Activated effector memory CD4-positive, alpha-beta T cell treated with Interleukin-2 at 50 U/mL for 16 hours (primary cell): ENCODE results near the gene CDC6.

Source experiments
- DNase-seq: peaks from one replicate; pipeline ENCODE4 v3.0.0-alpha.2; 2020

CDC6 gene

GRCh38 chr17:40342504-40343218 is 55.0 kb downstream of the CDC6 start:
- DNase-seq: no peak

DNA sequence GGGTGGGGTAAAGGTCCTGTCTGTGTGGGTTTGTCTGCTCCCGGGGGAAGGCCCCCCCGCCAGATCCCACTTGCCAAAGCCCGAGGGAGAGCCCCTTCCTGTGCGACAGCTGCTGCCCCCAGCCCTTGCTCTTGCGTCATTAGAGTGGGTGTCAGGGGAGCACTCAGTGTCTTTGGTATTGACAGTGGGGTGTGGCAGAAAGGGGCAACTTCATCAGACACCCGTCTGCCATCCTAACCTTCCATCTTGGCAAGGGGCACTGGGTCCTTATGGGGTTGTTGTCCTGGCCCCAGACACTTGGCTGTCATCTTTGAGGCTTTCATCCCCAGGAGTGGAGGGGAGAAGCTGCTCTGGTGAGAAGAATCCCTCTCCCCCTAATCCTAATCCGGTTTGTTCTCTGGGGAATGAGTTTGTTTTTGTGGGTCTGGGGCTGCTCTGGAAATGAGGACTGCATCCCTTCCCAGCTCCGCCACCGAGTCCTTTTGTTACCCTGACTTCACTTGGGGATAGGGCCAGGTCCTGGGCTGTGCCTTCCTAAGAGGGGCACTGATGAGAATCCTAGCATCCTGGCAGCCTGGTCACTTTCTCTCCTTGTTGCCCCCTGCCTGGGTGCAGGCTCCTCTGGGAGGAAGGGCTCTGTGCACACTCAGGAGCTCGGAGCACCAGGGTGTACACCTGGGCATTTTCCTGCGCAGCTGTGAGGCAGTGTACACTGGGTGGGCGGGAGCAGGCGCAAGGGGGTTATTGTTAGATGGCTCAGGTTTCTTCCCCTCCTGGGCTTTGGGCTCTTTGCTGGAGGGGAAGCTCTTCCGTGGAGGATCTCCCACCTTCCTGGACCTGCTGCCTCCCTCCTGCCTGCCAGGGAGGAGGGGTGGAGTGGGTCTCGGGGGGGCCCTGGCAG is 55.8 kb downstream of the CDC6 start:
- no peak for DNase-seq

DNA sequence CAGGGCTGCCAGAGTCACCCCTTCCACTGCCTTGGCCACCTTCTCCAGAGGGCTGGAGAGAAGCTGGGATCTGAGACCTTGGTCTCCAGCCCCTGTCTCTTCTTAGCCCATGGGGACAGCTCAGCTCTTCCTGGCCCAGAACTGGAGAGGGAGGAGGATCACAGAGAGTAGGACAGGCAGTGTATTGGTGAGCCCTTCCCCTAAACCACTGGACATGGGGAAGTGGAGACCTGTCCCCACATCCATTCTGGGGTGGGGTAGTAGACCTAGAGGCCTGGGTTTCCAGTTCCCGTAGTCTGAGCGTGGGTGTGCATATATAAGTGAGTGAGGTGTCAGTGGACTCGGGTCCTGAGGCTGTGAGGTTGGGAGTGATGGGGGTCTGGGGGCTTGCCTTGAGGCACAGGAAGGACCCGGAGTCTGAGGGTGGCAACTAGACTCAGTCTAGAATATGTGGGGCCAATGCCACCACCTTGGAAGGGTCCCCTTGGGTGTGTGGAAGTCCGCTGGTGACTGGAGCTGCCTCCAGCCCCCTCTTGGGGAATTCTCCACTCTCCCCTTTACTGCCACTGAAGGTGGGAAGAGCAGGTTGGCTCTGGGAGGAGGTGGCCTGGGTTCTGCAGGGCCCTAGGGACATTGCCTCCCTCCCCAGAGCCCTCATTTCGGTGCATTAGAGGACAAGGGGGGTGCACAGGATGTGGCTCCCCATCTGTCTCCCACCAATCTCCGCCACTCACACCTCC is 56.9 kb downstream of the CDC6 start:
- DNase-seq: no peak

DNA sequence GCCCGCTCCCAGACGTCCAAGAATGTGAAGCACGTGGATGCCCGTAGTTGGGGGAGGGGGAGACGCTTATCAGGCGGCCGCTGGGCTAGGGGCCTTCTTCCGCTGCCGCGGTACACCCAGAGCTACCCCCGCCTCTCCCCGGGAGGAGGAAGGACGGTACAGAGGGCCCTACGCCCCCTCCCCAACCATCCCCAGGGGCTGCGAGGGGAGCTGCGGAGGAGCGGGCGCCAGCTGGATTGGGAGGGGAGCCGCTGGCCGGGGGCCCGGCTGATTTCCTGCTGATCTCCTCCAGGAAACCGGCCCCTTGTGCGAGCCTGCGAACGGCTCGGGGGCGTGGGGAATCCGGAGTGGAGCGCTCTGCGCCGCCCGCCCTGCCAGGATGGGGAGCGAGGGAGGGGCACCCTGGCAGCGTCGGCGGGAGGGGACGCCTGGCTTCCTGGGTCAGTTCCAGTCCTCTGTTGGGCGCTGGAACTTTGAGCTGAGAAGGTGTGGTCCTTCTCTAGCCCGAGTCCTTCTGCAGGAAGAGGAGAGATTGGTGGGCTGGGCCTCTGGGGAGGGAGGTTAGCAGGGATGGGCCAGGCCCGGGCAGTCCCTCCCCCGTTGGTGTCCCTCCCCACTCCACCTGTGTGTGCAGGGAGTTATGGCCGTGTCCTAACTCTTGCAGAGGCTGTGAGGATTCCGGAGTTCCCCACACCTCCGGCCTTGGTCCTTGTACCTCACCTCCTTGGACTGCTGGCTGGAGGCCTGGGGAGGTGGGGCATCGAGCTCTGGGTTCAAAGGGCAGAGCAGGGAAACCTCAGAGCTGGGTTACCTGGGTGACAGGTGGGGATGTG is 57.7 kb downstream of the CDC6 start:
- DNase-seq: peak; percentile 17

DNA sequence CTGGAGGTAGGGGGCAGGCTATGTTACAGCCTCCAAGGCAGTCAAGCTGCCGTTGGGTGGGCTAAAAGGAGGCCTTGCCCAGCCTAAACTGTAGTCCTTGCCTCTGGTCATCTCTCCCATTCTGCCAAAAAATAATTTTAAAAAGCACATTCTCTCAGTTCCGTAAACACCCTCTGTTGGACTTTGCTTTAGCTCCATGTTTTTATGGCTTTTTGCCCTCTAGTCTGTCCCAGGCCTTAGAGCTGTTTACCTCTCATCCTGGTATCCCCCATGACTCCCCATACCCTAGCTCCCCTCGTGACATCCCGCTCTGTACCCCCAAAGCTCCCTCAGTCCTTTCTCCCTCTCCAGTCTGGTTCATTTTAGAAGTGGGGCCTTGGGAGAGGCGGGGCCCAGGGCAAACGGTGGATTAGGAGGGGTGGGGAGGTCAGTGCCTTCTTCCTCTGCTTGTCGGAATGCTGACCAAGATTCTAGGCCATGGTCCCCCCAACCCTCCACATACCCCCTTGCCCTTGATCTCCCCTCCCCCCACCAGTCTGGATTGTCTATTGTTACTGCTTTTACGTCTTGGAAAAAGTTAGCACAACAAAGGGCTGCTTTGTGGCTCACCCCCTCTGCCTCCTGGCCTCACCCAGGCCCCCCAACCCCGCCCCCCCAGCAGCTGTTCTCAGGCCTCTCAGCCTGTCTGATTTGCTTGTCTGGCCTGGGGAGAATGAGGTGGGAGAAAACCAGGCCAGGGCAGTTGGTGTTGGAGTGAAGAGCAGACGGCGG is 58.5 kb downstream of the CDC6 start:
- DNase-seq: no peak

DNA sequence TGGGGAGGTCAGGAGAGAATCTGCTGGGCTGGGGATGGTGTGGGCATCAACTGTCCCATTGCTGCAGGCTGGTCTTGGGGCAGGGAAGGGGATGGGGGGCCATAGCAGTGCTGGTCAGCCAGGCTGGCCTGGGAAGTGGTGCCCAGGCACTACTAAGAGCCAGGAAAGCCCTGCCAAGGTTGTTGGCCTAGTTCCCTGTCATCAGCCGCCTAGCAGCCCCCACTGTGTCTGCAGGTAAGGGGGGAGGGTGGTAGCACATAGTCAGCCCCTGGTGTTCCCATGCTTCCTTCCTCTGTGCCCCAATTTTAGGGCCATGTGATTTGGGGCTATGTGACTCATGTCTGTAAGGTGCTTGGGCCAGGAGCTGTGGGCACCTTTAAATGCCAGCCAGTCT is 59.1 kb downstream of the CDC6 start:
- DNase-seq: no peak

GRCh38 chr17:40347319-40348135 is 59.8 kb downstream of the CDC6 start:
- DNase-seq: no peak

GRCh38 chr17:40348136-40348504 is 60.4 kb downstream of the CDC6 start:
- no peak for DNase-seq

DNA sequence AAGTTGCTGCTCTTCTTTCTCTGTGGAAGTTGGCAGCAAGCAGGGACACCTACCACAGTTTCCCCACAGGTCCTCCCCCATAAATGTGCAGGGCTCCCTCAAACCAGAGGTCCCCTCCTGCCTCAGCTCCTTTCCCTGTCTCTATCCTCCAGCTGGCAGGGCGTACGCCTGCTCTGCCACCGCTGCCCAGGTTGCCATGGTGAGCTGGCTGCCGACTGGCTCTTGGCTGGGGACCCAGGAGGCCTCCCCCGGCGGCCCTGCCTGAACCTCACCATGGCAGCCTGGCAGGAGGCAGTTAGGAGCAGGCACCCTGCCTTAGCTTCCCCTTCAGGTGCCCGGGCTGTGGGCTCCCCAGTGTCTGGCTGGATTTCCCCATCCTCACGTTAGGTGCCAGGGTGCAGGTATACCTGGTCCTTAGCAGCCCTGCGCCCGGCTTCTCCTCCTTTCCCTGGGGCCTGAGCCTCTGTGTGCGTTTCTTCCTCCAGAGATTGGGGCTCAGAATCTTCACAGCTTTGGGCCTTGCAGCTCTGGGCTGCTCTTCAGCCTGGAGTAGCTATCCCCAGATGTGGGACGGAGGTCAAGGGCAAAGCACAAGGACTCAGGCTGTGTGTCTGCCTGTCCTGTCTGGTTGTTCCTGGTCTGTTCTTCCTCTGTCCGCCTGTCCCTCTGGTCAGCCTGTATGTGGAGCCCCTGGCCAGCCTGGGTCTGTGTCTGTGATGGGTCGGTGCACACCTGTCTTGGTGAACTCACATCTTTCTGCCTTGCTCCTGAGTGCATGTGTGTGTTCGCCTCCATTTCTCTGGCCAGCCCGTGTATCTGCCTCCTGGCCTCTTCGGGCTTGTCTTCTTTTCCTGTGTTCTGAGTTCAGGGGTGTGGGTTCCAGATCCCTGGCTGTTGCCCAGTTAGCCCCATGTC is 61.1 kb downstream of the CDC6 start:
- no peak for DNase-seq

GRCh38 chr17:40349477-40349894 is 61.8 kb downstream of the CDC6 start:
- no peak for DNase-seq

DNA sequence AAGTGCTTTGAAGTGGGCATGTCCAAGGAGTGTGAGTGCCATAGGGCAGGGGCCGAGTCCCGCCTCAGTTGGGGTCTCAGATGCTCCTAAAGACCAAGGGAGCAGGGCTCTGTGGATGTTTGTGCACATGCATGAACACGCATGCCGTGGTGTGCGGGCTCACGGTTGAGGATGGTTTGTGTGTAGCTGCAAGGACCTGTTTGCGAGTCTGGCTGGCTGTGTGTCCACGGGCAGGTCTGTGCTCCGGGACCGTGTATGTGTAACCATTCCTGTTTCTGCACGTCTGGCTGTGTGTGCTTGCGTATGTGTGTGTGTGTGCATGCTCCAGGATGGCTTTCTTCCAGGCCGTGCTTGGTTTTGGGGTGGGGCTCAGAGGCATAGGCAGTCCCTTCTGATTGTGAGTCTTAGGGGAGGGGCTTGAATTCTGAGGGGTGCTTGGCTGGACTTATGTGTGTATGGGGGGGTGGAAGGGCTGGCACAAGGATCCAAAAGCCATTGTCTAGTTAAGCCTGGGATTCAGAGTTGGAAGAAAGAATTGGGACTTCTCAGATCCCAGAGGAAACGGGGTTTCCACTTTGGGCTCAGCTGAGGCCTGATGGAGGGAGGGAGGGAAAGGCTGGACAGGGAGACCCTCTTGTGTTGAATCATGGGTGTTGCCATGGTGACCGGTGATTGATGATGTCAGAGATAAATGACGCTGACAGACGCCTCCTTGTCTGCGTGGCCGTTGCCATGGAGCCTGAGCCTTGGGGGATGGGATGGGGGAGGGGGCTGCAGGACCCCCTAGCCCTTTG is 62.4 kb downstream of the CDC6 start:
- DNase-seq: no peak

- no peak for DNase-seq
Measured at GRCh38 chr17:40350689-40351358, 63.1 kb downstream of the CDC6 start.

GRCh38 chr17:40351359-40352236 is 63.9 kb downstream of the CDC6 start:
- no peak for DNase-seq

DNA sequence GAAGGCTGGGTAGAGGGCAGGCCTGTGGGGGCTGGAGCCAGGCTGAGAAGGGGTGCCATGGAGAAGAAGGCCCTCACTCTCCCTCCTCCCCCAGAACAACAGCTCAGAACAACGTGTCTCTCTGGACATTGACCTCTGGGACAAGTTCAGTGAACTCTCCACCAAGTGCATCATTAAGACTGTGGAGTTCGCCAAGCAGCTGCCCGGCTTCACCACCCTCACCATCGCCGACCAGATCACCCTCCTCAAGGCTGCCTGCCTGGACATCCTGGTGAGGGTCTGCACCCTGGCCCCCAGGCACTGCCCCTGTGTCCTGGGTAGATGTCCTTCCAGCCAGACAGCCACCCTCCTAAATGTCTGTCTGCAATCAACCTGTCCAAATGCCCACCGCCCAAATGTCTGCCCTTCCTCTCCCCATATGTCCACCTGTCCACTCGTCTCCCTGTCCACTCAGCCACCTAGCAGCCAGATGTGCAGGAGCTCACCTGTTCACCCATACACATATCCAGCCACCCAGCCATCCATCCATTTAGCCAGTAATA is 64.6 kb downstream of the CDC6 start:
- DNase-seq: no peak

DNA sequence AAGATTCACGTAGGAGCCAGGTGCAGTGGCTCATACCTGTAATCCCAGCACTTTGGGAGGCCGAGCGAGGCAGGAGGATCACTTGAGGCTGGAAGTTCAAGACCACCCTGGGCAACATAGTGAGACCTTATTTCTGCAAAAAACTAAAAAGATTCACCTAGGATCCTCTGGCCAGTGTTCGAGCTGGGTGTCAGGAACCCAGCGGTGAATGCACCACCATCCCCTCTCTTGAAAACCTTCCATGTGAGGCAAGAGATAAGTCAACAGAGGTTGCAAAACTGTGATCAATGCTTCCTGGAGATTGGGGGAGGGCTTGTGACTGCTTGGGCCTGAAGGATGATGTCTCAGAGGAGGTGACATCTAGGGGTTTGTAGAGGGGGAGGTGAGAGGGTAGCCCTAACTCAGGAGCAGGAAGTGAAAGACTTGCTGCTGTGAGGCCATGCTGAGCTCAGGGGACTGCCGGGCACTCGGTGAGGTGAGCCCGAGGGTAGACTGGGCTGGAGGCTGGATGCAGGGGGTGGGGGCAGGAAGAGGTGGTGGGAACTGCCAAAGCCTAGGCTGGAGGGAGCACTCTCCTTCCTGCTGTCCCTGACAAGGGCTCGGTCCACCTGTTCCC is 65.2 kb downstream of the CDC6 start:
- DNase-seq: no peak
